HCT116 (cell line): ENCODE results near the gene TPRG1L. TPM values are rescaled to one million over a fixed set of nuclear protein-coding genes. Genes with fewer than 3 reads are reported as not detected.

Experiments
- ATAC-seq: fragments of 200-7000 bp; cut with Tn5 transposase; 2 replicates; pipeline ENCODE4 v1.9.1; 2020; ENCODE audit warnings: mild to moderate bottlenecking, moderate library complexity
- BruUV-seq: library from RNA; stranded (reverse); fragments of 400-500 nt; replicated peaks from 2 replicates; lab custom pipeline; 2021; lab: Mats Ljungman, UMichigan
- CTCF ChIA-PET: fragments of 300-600 bp; sonication (Branson Sonifier 250); formaldehyde crosslinking; loops from one replicate; lab custom pipeline; 2021; ENCODE audit warnings: antibody characterized with exemption; lab: Charles Lee
- POLR2A ChIA-PET: fragments of 300-600, 350-600 bp; sonication (Branson Sonifier 250); formaldehyde crosslinking; loops from one replicate; lab custom pipeline; 2021; ENCODE audit warnings: antibody characterized with exemption; lab: Charles Lee
- RAD21 ChIA-PET, 2 experiments: fragments of 300-600 bp; sonication (Branson Sonifier 250); formaldehyde crosslinking; loops; one replicate each; lab custom pipeline; 2023; ENCODE audit warnings: low total read pairs in 2 of 2; ENCODE audit not compliant: uncharacterized antibody in 2 of 2, unreplicated experiment in 2 of 2, low non-redundant PET in 1 of 2; lab: Charles Lee
- DNase-seq: peaks from one replicate; pipeline ENCODE4 v3.0.0-alpha.2; 2010; ENCODE audit warnings: low read depth, low spot score
- H2AFZ ChIP-seq: fragments of 200-600 bp; shearing (Covaris generic), sonication (generic); 2 replicates; pipeline ENCODE4 v1.6.1; 2017; ENCODE audit warnings: low read depth, mixed run types, mixed read lengths, antibody characterized with exemption, low read length; ENCODE audit not compliant: poor library complexity, severe bottlenecking
- H3K27ac ChIP-seq: 2 replicates; pipeline ENCODE4 v1.5.1; 2012; ENCODE audit warnings: low read depth, low read length
- H3K27me3 ChIP-seq: fragments of 200-600 bp; sonication (generic); 2 replicates; pipeline ENCODE4 v1.6.1; 2016; ENCODE audit warnings: mixed run types, low read length, mixed read lengths; ENCODE audit not compliant: insufficient read depth
- H3K36me3 ChIP-seq, 2 experiments: fragments of 200-500 bp in 1 of 2; fragments of 200-600 bp in 1 of 2; sonication (Bioruptor generic) in 1 of 2; sonication (generic) in 1 of 2; 2 replicates each; pipeline versions ENCODE4 v1.5.1 to v1.6.1; 2014 to 2016; ENCODE audit warnings: low read length in 2 of 2, inconsistent platforms in 1 of 2, mixed read lengths in 1 of 2, mixed run types in 1 of 2; ENCODE audit not compliant: insufficient read depth in 2 of 2, control insufficient read depth in 1 of 2
- H3K4me1 ChIP-seq, 2 experiments: fragments of 200-600 bp in 1 of 2; sonication (generic) in 1 of 2; 2 replicates each; pipeline versions ENCODE4 v1.5.1 to v1.6.1; 2012 to 2017; ENCODE audit warnings: low read length in 2 of 2, inconsistent platforms in 1 of 2, mild to moderate bottlenecking in 1 of 2, mixed read lengths in 1 of 2, mixed run types in 1 of 2, moderate library complexity in 1 of 2; ENCODE audit not compliant: insufficient read depth in 2 of 2, control insufficient read depth in 1 of 2
- H3K4me2 ChIP-seq: fragments of 200-600 bp; sonication (generic); 2 replicates; pipeline ENCODE4 v1.6.1; 2017; ENCODE audit warnings: mixed run types, low read length, mixed read lengths
- H3K4me3 ChIP-seq, 2 experiments: fragments of 200-600 bp in 1 of 2; sonication (generic) in 1 of 2; replicated peaks in 1 of 2; 2 replicates each; pipeline ENCODE4 v1.5.1; 2011 to 2016; ENCODE audit warnings: low read length in 2 of 2, control low read depth in 1 of 2, low read depth in 1 of 2, mild to moderate bottlenecking in 1 of 2, mixed read lengths in 1 of 2, mixed run types in 1 of 2
- H3K79me2 ChIP-seq: fragments of 200-600 bp; sonication (generic); 2 replicates; pipeline ENCODE4 v1.6.1; 2017; ENCODE audit warnings: mild to moderate bottlenecking, mixed run types, low read length, moderate library complexity, mixed read lengths; ENCODE audit not compliant: insufficient read depth
- H3K9ac ChIP-seq: fragments of 200-600 bp; sonication (generic); 2 replicates; pipeline ENCODE4 v1.6.1; 2016; ENCODE audit warnings: low read length, mixed read lengths
- H3K9me2 ChIP-seq: fragments of 200-600 bp; sonication (generic), shearing (Covaris generic); 2 replicates; pipeline ENCODE4 v1.6.1; 2017; ENCODE audit warnings: mixed run types, mild to moderate bottlenecking, moderate library complexity; ENCODE audit not compliant: insufficient read depth
- H3K9me3 ChIP-seq, 2 experiments: fragments of 200-500 bp in 1 of 2; fragments of 200-600 bp in 1 of 2; sonication (Bioruptor generic) in 1 of 2; sonication (generic) in 1 of 2; 2 replicates each; pipeline ENCODE4 v1.6.1; 2014 to 2017; ENCODE audit warnings: low read length in 2 of 2, mixed read lengths in 2 of 2, inconsistent platforms in 1 of 2, low read depth in 1 of 2, mild to moderate bottlenecking in 1 of 2, mixed run types in 1 of 2, moderate library complexity in 1 of 2; ENCODE audit not compliant: control insufficient read depth in 1 of 2, insufficient read depth in 1 of 2
- H4K20me1 ChIP-seq: fragments of 200-600 bp; sonication (generic), shearing (Covaris generic); 2 replicates; pipeline ENCODE4 v1.6.1; 2017; ENCODE audit warnings: mixed run types, mild to moderate bottlenecking, moderate library complexity; ENCODE audit not compliant: insufficient read depth
- CEBPB ChIP-seq: IDR thresholded peaks from 2 replicates; pipeline ENCODE4 v1.6.1; 2012; ENCODE audit warnings: low read depth
- EZH2 ChIP-seq: fragments of 200-600 bp; sonication (generic); IDR thresholded peaks from 2 replicates; pipeline ENCODE4 v1.6.1; 2017; ENCODE audit warnings: antibody characterized with exemption, mixed run types
- SIN3A ChIP-seq: IDR thresholded peaks from 2 replicates; pipeline ENCODE4 v1.6.1; 2012; ENCODE audit warnings: low read depth
- TCF7L2 ChIP-seq: IDR thresholded peaks from 2 replicates; pipeline ENCODE4 v1.7.0; 2011; ENCODE audit warnings: borderline replicate concordance, inconsistent platforms; ENCODE audit not compliant: insufficient read depth, insufficient read length; ENCODE audit errors: extremely low read depth
- ZNF274 ChIP-seq: fragments of 200-500 bp; sonication (Bioruptor generic); IDR thresholded peaks from 2 replicates; pipeline ENCODE4 v1.6.1; 2014; ENCODE audit warnings: mild to moderate bottlenecking, low read depth, low read length, inconsistent platforms
- intact Hi-C: fragments of 100-400 bp; cut with micrococcal nuclease; formaldehyde crosslinking; loops from 2 replicates; pipeline ENCODE4 v1.10.0; 2022
- total RNA-seq: library from RNA; stranded (reverse); gene quantifications from one replicate; pipeline ENCODE4 v1.2.1, GENCODE V29; 2021; ENCODE audit not compliant: unreplicated experiment
- TF ChIP-seq, protein P1 (sequence below): IDR thresholded peaks from 2 replicates; pipeline ENCODE4 v1.6.1; 2011; ENCODE audit warnings: mild to moderate bottlenecking, low read length, moderate library complexity; ENCODE audit not compliant: insufficient replicate concordance; ENCODE audit errors: extremely low read depth

TPRG1L gene
- total RNA-seq, 1 experiment from 2014 or later: 25.6 TPM

DNA sequence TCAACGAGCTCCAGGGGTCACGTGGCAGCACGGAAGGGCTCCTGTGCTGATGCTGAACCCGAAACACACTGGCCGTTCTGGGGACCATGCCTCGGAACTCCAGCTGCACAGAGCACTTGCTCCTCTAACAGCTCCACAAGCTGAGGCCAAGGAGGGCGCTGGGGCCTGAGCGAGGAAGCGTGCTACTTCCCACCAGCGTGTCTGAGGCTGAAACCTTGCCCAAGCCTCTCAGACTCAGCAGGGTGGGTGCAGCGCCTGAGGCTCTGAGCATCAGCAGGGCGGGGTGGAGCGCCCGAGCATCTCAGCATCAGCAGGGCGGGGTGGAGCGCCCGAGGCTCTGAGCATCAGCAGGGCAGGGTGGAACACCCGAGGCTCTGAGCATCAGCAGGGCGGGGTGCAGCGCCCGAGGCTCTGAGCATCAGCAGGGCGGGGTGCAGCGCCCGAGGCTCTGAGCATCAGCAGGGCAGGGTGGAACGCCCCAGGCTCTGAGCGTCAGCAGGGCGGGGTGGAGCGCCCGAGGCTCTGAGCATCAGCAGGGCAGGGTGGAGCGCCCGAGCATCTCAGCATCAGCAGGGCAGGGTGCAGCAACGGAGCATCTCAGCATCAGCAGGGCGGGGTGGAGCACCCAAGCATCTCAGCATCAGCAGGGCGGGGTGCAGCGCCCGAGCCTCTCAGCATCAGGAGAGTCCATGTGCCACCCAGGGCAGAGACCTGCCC is 15.5 kb downstream of the TPRG1L start:
- peaks cover 14 to 36% of the 10 kb centered on the region in 2 experiments; a peak in 3 of 4 replicates for H3K36me3 ChIP-seq
- no peaks in the 10 kb centered on the region for H3K9me3 ChIP-seq
- no peaks in the 10 kb centered on the region for H4K20me1 ChIP-seq
- RAD21 ChIA-PET: no interaction called here
- no peaks in the 10 kb centered on the region for H3K27me3 ChIP-seq
- BruUV-seq: no TSS peak
- H3K79me2 ChIP-seq: peaks cover 3% of the 10 kb centered on the region; the same call in 1 of the 2 replicates
- POLR2A ChIA-PET: no interaction called here
- no peak overlapping the region for H3K9ac ChIP-seq
- no peak overlapping the region for H3K4me2 ChIP-seq
- no peaks in the 10 kb centered on the region for H3K4me1 ChIP-seq
- no peak overlapping the region for H2AFZ ChIP-seq
- H3K27ac ChIP-seq: no peak overlapping the region
- TF ChIP-seq EZH2 (no peak), ZNF274 (no peak), CEBPB (no peak), SIN3A (no peak), TCF7L2 (no peak)
- TF ChIP-seq, protein P1, sequence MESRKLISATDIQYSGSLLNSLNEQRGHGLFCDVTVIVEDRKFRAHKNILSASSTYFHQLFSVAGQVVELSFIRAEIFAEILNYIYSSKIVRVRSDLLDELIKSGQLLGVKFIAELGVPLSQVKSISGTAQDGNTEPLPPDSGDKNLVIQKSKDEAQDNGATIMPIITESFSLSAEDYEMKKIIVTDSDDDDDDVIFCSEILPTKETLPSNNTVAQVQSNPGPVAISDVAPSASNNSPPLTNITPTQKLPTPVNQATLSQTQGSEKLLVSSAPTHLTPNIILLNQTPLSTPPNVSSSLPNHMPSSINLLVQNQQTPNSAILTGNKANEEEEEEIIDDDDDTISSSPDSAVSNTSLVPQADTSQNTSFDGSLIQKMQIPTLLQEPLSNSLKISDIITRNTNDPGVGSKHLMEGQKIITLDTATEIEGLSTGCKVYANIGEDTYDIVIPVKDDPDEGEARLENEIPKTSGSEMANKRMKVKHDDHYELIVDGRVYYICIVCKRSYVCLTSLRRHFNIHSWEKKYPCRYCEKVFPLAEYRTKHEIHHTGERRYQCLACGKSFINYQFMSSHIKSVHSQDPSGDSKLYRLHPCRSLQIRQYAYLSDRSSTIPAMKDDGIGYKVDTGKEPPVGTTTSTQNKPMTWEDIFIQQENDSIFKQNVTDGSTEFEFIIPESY: no peak
- DNase-seq: no peak
- ATAC-seq: no peak
- intact Hi-C loops: no loop called here
- no peak overlapping the region for H3K4me3 ChIP-seq
- H3K9me2 ChIP-seq: no peaks in the 10 kb centered on the region
- CTCF ChIA-PET: no interaction called here
